Measurements from ENCODE around the gene PARP15. TPM values are rescaled to one million over a fixed set of nuclear protein-coding genes. Genes with fewer than 3 reads are reported as not detected.

The PARP15 gene
- total RNA-seq, 1 experiment from 2014 or later = 0.07 TPM

GRCh38 chr3:122572940-122573412 is 4.5 kb upstream of the PARP15 start:
- Mint-ChIP-seq H3K4me3 (ENCODE audit: unreplicated experiment) (no peak overlapping the region), H3K27me3 (ENCODE audit: insufficient read depth, unreplicated experiment) (no peaks in the 10 kb centered on the region), H3K4me1 (ENCODE audit: low read depth, unreplicated experiment) (peaks cover 6% of the 10 kb centered on the region), H3K36me3 (ENCODE audit: insufficient read depth, unreplicated experiment) (peaks cover 4% of the 10 kb centered on the region), H3K27ac (ENCODE audit: unreplicated experiment) (no peak overlapping the region), H3K9me3 (ENCODE audit: unreplicated experiment) (no peaks in the 10 kb centered on the region)
- H3K36me3 ChIP-seq (ENCODE audit: control insufficient read depth, insufficient read depth, low read length) = no peaks in the 10 kb centered on the region
- DNase-seq = peak in 1 of 2 experiments; percentile 10
- ChIA-PET CTCF (no interaction called here), POLR2A (no interaction called here)
- intact Hi-C loops (cut with micrococcal nuclease; ENCODE audit: unreplicated experiment) = no loop called here
- no peak overlapping the region for H3K4me3 ChIP-seq (ENCODE audit: low read depth, low read length)
- H3K9me3 ChIP-seq = no peaks in the 10 kb centered on the region
- TF ChIP-seq CTCF (IDR thresholded peaks at IDR 0.05; ENCODE audit: insufficient read depth in 1 of 2, low read depth in 1 of 2, low read length in 1 of 2, severe bottlenecking in 1 of 2, unreplicated experiment in 1 of 2) = no peak
- no peaks in the 10 kb centered on the region for H3K4me1 ChIP-seq
- no TSS peak for BruUV-seq (replicated peaks)
- no peaks in the 10 kb centered on the region for H3K27me3 ChIP-seq (replicated peaks; ENCODE audit: control insufficient read depth, insufficient read depth, low read length)

GRCh38 chr3:122576174-122576940 is 1.1 kb upstream of the PARP15 start:
- Histone ChIP-seq H3K9me3 (peaks cover 6% of the 10 kb centered on the region; the same call in 1 of the 2 replicates), H3K4me1 (no peaks in the 10 kb centered on the region), H3K36me3 (ENCODE audit: control insufficient read depth, insufficient read depth, low read length) (no peaks in the 10 kb centered on the region), H3K27me3 (replicated peaks; ENCODE audit: control insufficient read depth, insufficient read depth, low read length) (no peaks in the 10 kb centered on the region), H3K4me3 (ENCODE audit: low read depth, low read length) (no peak overlapping the region)
- intact Hi-C loops (cut with micrococcal nuclease; ENCODE audit: unreplicated experiment) = no loop called here
- no peak overlapping the region for H3K27ac Mint-ChIP-seq (ENCODE audit: unreplicated experiment)
- CTCF ChIA-PET = no interaction called here
- peaks cover 4% of the 10 kb centered on the region for H3K36me3 Mint-ChIP-seq (ENCODE audit: insufficient read depth, unreplicated experiment)
- H3K27me3 Mint-ChIP-seq (ENCODE audit: insufficient read depth, unreplicated experiment) = no peaks in the 10 kb centered on the region
- POLR2A ChIA-PET = no interaction called here
- no TSS peak for BruUV-seq (replicated peaks)
- H3K9me3 Mint-ChIP-seq (ENCODE audit: unreplicated experiment) = peaks cover 5% of the 10 kb centered on the region
- no peak for TF ChIP-seq CTCF (IDR thresholded peaks at IDR 0.05; ENCODE audit: insufficient read depth in 1 of 2, low read depth in 1 of 2, low read length in 1 of 2, severe bottlenecking in 1 of 2, unreplicated experiment in 1 of 2)
- H3K4me1 Mint-ChIP-seq (ENCODE audit: low read depth, unreplicated experiment) = peaks cover 6% of the 10 kb centered on the region
- DNase-seq = no peak
- H3K4me3 Mint-ChIP-seq (ENCODE audit: unreplicated experiment) = no peak overlapping the region

GRCh38 chr3:122578069-122578740 is 755 bp downstream of the PARP15 start:
- peaks cover 18% of the 10 kb centered on the region for H3K9me3 ChIP-seq
- H3K27ac Mint-ChIP-seq (ENCODE audit: unreplicated experiment) = no peak overlapping the region
- TF ChIP-seq CTCF (IDR thresholded peaks at IDR 0.05; ENCODE audit: insufficient read depth in 1 of 2, low read depth in 1 of 2, low read length in 1 of 2, severe bottlenecking in 1 of 2, unreplicated experiment in 1 of 2) = no peak
- intact Hi-C loops (cut with micrococcal nuclease; ENCODE audit: unreplicated experiment) = no loop called here
- H3K4me1 Mint-ChIP-seq (ENCODE audit: low read depth, unreplicated experiment) = no peaks in the 10 kb centered on the region
- no peak overlapping the region for H3K4me3 Mint-ChIP-seq (ENCODE audit: unreplicated experiment)
- no peaks in the 10 kb centered on the region for H3K27me3 ChIP-seq (replicated peaks; ENCODE audit: control insufficient read depth, insufficient read depth, low read length)
- ChIA-PET POLR2A (no interaction called here), CTCF (no interaction called here)
- H3K9me3 Mint-ChIP-seq (ENCODE audit: unreplicated experiment) = peaks cover 23% of the 10 kb centered on the region
- BruUV-seq (replicated peaks) = no TSS peak
- H3K4me3 ChIP-seq (ENCODE audit: low read depth, low read length) = no peak overlapping the region
- H3K27me3 Mint-ChIP-seq (ENCODE audit: insufficient read depth, unreplicated experiment) = no peaks in the 10 kb centered on the region
- no peak for DNase-seq
- H3K36me3 Mint-ChIP-seq (ENCODE audit: insufficient read depth, unreplicated experiment) = no peaks in the 10 kb centered on the region
- no peaks in the 10 kb centered on the region for H3K4me1 ChIP-seq
- H3K36me3 ChIP-seq (ENCODE audit: control insufficient read depth, insufficient read depth, low read length) = no peaks in the 10 kb centered on the region
